Neuronal stem cell (in vitro differentiated cells): ENCODE measurements around the gene DCLK1.

Experiments used
- DNase-seq: peaks from one replicate; pipeline ENCODE4 v3.0.0-alpha.2; 2013; ENCODE audit warnings: low spot score
- H2AFZ ChIP-seq: one replicate; pipeline ENCODE4 v1.6.1; 2013; ENCODE audit warnings: mild to moderate bottlenecking, low read length, inconsistent platforms
- H2AK5ac ChIP-seq: 2 replicates; pipeline ENCODE4 v1.6.1; 2013; ENCODE audit warnings: low read depth, mild to moderate bottlenecking, inconsistent platforms, low read length, moderate library complexity, mixed read lengths
- H2BK120ac ChIP-seq: 2 replicates; pipeline ENCODE4 v1.6.1; 2013; ENCODE audit warnings: low read depth, mild to moderate bottlenecking, inconsistent platforms, low read length, moderate library complexity, mixed read lengths
- H2BK12ac ChIP-seq: one replicate; pipeline ENCODE4 v1.6.1; 2013; ENCODE audit warnings: low read length, inconsistent platforms
- H2BK15ac ChIP-seq: 2 replicates; pipeline ENCODE4 v1.6.1; 2013; ENCODE audit warnings: mild to moderate bottlenecking, low read length, inconsistent platforms, mixed read lengths
- H2BK5ac ChIP-seq: one replicate; pipeline ENCODE4 v1.6.1; 2013; ENCODE audit warnings: inconsistent platforms, mild to moderate bottlenecking, low read length, moderate library complexity
- H3K14ac ChIP-seq: one replicate; pipeline ENCODE4 v1.6.1; 2013; ENCODE audit warnings: low read length, inconsistent platforms
- H3K18ac ChIP-seq: 2 replicates; pipeline ENCODE4 v1.6.1; 2013; ENCODE audit warnings: low read length, inconsistent platforms
- H3K23ac ChIP-seq: 2 replicates; pipeline ENCODE4 v1.6.1; 2013; ENCODE audit warnings: low read depth, mild to moderate bottlenecking, mixed read lengths, low read length, inconsistent platforms; ENCODE audit not compliant: poor library complexity
- H3K27ac ChIP-seq: replicated peaks from 3 replicates; pipeline ENCODE4 v1.5.1; 2013; ENCODE audit warnings: low read length, inconsistent platforms
- H3K27me3 ChIP-seq, 3 experiments: 2 replicates each; pipeline ENCODE4 v1.6.1; 2013; ENCODE audit warnings: low read length in 3 of 3, mild to moderate bottlenecking in 2 of 3, inconsistent platforms in 1 of 3, low read depth in 1 of 3, mixed read lengths in 1 of 3, moderate library complexity in 1 of 3; ENCODE audit not compliant: control insufficient read depth in 3 of 3, insufficient read depth in 3 of 3
- H3K36me3 ChIP-seq, 2 donors: replicated peaks in 1 of 2; 2 replicates each; pipeline ENCODE4 v1.6.1; 2013; ENCODE audit warnings: low read length in 2 of 2; ENCODE audit not compliant: control insufficient read depth in 2 of 2, insufficient read depth in 2 of 2
- H3K4ac ChIP-seq: 2 replicates; pipeline ENCODE4 v1.6.1; 2013; ENCODE audit warnings: inconsistent platforms, mild to moderate bottlenecking, low read length, moderate library complexity
- H3K4me1 ChIP-seq, 2 donors: 1 replicate in 1 of 2; 2 replicates in 1 of 2; pipeline ENCODE4 v1.6.1; 2013; ENCODE audit warnings: low read length in 2 of 2, low read depth in 1 of 2; ENCODE audit not compliant: control insufficient read depth in 2 of 2, insufficient read depth in 1 of 2
- H3K4me2 ChIP-seq: one replicate; pipeline ENCODE4 v1.6.1; 2013; ENCODE audit warnings: mild to moderate bottlenecking, low read length, inconsistent platforms; ENCODE audit not compliant: insufficient read depth, poor library complexity, severe bottlenecking
- H3K4me3 ChIP-seq, 2 donors: 2 replicates each; pipeline ENCODE4 v1.5.1; 2013; ENCODE audit warnings: low read length in 2 of 2, mild to moderate bottlenecking in 2 of 2, inconsistent platforms in 1 of 2, moderate library complexity in 1 of 2
- H3K79me1 ChIP-seq: one replicate; pipeline ENCODE4 v1.6.1; 2013; ENCODE audit warnings: low read depth, mild to moderate bottlenecking, inconsistent platforms, low read length, moderate library complexity
- H3K9ac ChIP-seq: one replicate; pipeline ENCODE4 v1.6.1; 2013; ENCODE audit warnings: mild to moderate bottlenecking, low read depth, low read length, inconsistent platforms; ENCODE audit not compliant: poor library complexity
- H3K9me3 ChIP-seq, 2 donors: replicated peaks in 1 of 2; 2 replicates each; pipeline versions ENCODE3 to v1.6.1; 2013; ENCODE audit warnings: low read length in 2 of 2, mild to moderate bottlenecking in 2 of 2, inconsistent platforms in 1 of 2, low read depth in 1 of 2, mixed read lengths in 1 of 2, moderate library complexity in 1 of 2; ENCODE audit not compliant: control insufficient read depth in 2 of 2, insufficient read depth in 1 of 2
- H4K8ac ChIP-seq: one replicate; pipeline ENCODE4 v1.6.1; 2013; ENCODE audit warnings: low read depth, mild to moderate bottlenecking, inconsistent platforms, low read length, moderate library complexity
- H4K91ac ChIP-seq: one replicate; pipeline ENCODE4 v1.6.1; 2013; ENCODE audit warnings: low read length, low read depth, mild to moderate bottlenecking, inconsistent platforms; ENCODE audit not compliant: poor library complexity
- WGBS, 2 donors: extraction: QIAGEN DNeasy Blood & Tissue Kit; methylation state at CpG; one replicate each; pipeline ENCODE4 v1.1.7; 2013; ENCODE audit warnings: missing lambda C conversion rate in 2 of 2, mixed read lengths in 1 of 2; ENCODE audit not compliant: insufficient read length in 2 of 2, insufficient replicate concordance in 1 of 2; ENCODE audit errors: extremely low coverage in 2 of 2; 5-methylcytosine and 5-hydroxymethylcytosine counted together

Gene DCLK1

DNA sequence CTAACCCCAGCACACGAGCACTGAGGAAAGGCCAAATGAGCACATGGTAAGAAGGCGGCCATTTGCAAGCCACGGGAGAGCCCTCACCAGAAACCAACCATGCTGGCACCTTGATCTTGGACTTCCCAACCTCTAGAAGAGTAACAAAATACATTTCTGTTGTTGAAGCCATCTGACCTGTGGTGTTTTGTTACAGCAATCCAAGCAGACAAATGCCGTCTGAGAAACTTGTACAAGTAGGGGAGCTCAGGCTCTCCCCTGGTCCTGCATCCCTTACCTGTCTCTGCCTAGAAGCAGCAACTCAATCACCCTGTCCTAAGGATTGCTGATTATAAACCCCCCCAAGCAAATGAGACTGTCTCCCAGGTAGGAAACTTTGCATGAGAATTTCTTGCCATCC is 399.7 kb downstream of the DCLK1 start:
- no peaks in the 10 kb centered on the region for H3K9me3 ChIP-seq
- peaks cover 5% of the 10 kb centered on the region in 2 donors for H3K4me1 ChIP-seq
- no peak overlapping the region for H3K23ac ChIP-seq
- H3K27ac ChIP-seq, result no peak overlapping the region
- no peaks in the 10 kb centered on the region for H3K27me3 ChIP-seq
- no peak overlapping the region for H4K8ac ChIP-seq
- no peak overlapping the region for H2BK15ac ChIP-seq
- H2BK12ac ChIP-seq, result no peak overlapping the region
- no peak overlapping the region for H2BK5ac ChIP-seq
- no peak overlapping the region for H3K4ac ChIP-seq
- no peak overlapping the region for H3K14ac ChIP-seq
- no peak overlapping the region for H3K9ac ChIP-seq
- H3K79me1 ChIP-seq, result no peaks in the 10 kb centered on the region
- H2AK5ac ChIP-seq, result no peak overlapping the region
- DNase-seq, result no peak
- no peak overlapping the region for H2AFZ ChIP-seq
- no peak overlapping the region for H3K18ac ChIP-seq
- H3K4me2 ChIP-seq, result no peak overlapping the region
- H3K4me3 ChIP-seq, result no peak overlapping the region
- no peak overlapping the region for H4K91ac ChIP-seq
- no peak overlapping the region for H2BK120ac ChIP-seq
- no peaks in the 10 kb centered on the region for H3K36me3 ChIP-seq
- no CpG with 5 or more reads among the region's 4 CpGs for WGBS, 2 donors

- Histone ChIP-seq H3K4me2 (no peak overlapping the region), H2AK5ac (no peak overlapping the region), H3K23ac (no peak overlapping the region), H3K4me3 (no peak overlapping the region), H4K8ac (no peak overlapping the region), H2BK5ac (no peak overlapping the region), H3K14ac (no peak overlapping the region), H3K4me1 (peaks cover 5% of the 10 kb centered on the region in 2 donors), H3K4ac (no peak overlapping the region), H2BK12ac (no peak overlapping the region), H3K9me3 (no peaks in the 10 kb centered on the region), H2BK15ac (no peak overlapping the region), H4K91ac (no peak overlapping the region), H3K18ac (no peak overlapping the region), H3K36me3 (no peaks in the 10 kb centered on the region), H3K27me3 (no peaks in the 10 kb centered on the region), H3K27ac (no peak overlapping the region), H3K9ac (no peak overlapping the region), H2AFZ (peak overlapping the region; percentile 57), H3K79me1 (no peaks in the 10 kb centered on the region), H2BK120ac (no peak overlapping the region)
- no peak for DNase-seq
- WGBS, 2 donors, result no CpG with 5 or more reads among the region's 5 CpGs
Measured at GRCh38 chr13:35729926-35730627, 401.1 kb downstream of the DCLK1 start.

GRCh38 chr13:35727881-35728280 is 403.3 kb downstream of the DCLK1 start:
- Histone ChIP-seq H4K8ac (no peak overlapping the region), H2AK5ac (no peak overlapping the region), H3K4ac (no peak overlapping the region), H3K9me3 (no peaks in the 10 kb centered on the region), H4K91ac (no peak overlapping the region), H3K79me1 (no peaks in the 10 kb centered on the region), H2AFZ (no peak overlapping the region), H3K4me2 (no peak overlapping the region), H3K14ac (no peak overlapping the region), H2BK120ac (no peak overlapping the region), H3K4me1 (peaks cover 2 to 4% of the 10 kb centered on the region in 2 donors), H3K36me3 (no peaks in the 10 kb centered on the region), H3K23ac (no peak overlapping the region), H3K18ac (no peak overlapping the region), H2BK5ac (no peak overlapping the region), H2BK15ac (no peak overlapping the region), H2BK12ac (no peak overlapping the region), H3K9ac (no peak overlapping the region), H3K27me3 (no peaks in the 10 kb centered on the region), H3K27ac (no peak overlapping the region), H3K4me3 (no peak overlapping the region)
- no peak for DNase-seq
- WGBS, 2 donors, result no CpG with 5 or more reads among the region's 6 CpGs

GRCh38 chr13:35724446-35724845 is 406.7 kb downstream of the DCLK1 start:
- no peaks in the 10 kb centered on the region for H3K4me1 ChIP-seq
- H3K4ac ChIP-seq, result no peak overlapping the region
- H3K27ac ChIP-seq, result no peak overlapping the region
- no peak overlapping the region for H2BK15ac ChIP-seq
- H2BK120ac ChIP-seq, result no peak overlapping the region
- no CpG with 5 or more reads among the region's 6 CpGs for WGBS, 2 donors
- H4K8ac ChIP-seq, result no peak overlapping the region
- H2BK12ac ChIP-seq, result no peak overlapping the region
- H2BK5ac ChIP-seq, result no peak overlapping the region
- H3K23ac ChIP-seq, result no peak overlapping the region
- no peak overlapping the region for H4K91ac ChIP-seq
- no peak overlapping the region for H3K4me3 ChIP-seq
- H3K4me2 ChIP-seq, result no peak overlapping the region
- H3K27me3 ChIP-seq, result no peaks in the 10 kb centered on the region
- no peak overlapping the region for H3K14ac ChIP-seq
- H2AFZ ChIP-seq, result peak overlapping the region; percentile 21
- no peak overlapping the region for H3K9ac ChIP-seq
- H3K18ac ChIP-seq, result no peak overlapping the region
- no peak overlapping the region for H2AK5ac ChIP-seq
- no peak for DNase-seq
- H3K79me1 ChIP-seq, result no peaks in the 10 kb centered on the region
- no peaks in the 10 kb centered on the region for H3K36me3 ChIP-seq
- H3K9me3 ChIP-seq, result no peaks in the 10 kb centered on the region
